ENCODE measurements around the gene ANKRD42. TPM values are rescaled to one million over a fixed set of nuclear protein-coding genes. Genes with fewer than 3 reads are reported as not detected.

Gene ANKRD42
- total RNA-seq, 1 experiment from 2014 or later = 8.6 TPM

- POLR2A ChIA-PET = interaction anchor here (1.1 to 1.6 kb wide), 3 partner anchors 7 to 526 kb away, joined by 4 to 10 read pairs (median 7); partner anchors contain the start of gene CCDC90B
- no TSS peak for BruUV-seq (replicated peaks)
- Mint-ChIP-seq H3K9me3 (ENCODE audit: unreplicated experiment) (no peaks in the 10 kb centered on the region), H3K4me1 (ENCODE audit: insufficient read depth, unreplicated experiment) (peaks cover 4% of the 10 kb centered on the region), H3K4me3 (ENCODE audit: unreplicated experiment) (no peak overlapping the region), H3K36me3 (ENCODE audit: insufficient read depth, unreplicated experiment) (no peaks in the 10 kb centered on the region), H3K27me3 (ENCODE audit: insufficient read depth, unreplicated experiment) (no peaks in the 10 kb centered on the region), H3K27ac (ENCODE audit: low read depth, unreplicated experiment) (no peak overlapping the region)
- no peak for TF ChIP-seq CTCF (IDR thresholded peaks at IDR 0.05; ENCODE audit: unreplicated experiment)
- intact Hi-C loops (cut with micrococcal nuclease) = loop anchor here (1.0 to 10.0 kb wide), 5 partner anchors 231 to 527 kb away; no protein-coding TSS in a partner anchor
- no peak for DNase-seq (ENCODE audit: unreplicated experiment)
- CTCF ChIA-PET = interaction anchor here (0.7 to 11.5 kb wide), 33 partner anchors 9 to 616 kb away, joined by 3 to 383 read pairs (median 5); no protein-coding TSS in a partner anchor
These were observed 99.9 kb downstream of the ANKRD42 start for GRCh38 chr11:83293457-83293774.

GRCh38 chr11:83294208-83294607, 100.7 kb downstream of the ANKRD42 start:
- POLR2A ChIA-PET = interaction anchor here (1.6 kb wide), 1 partner anchor 8 kb away, joined by 4 read pairs; the partner anchor contains the start of gene CCDC90B
- intact Hi-C loops (cut with micrococcal nuclease) = loop anchor here (10.0 kb wide), 1 partner anchor 231 kb away; no protein-coding TSS in a partner anchor
- no peak for DNase-seq (ENCODE audit: unreplicated experiment)
- Mint-ChIP-seq H3K27me3 (ENCODE audit: insufficient read depth, unreplicated experiment) (no peaks in the 10 kb centered on the region), H3K36me3 (ENCODE audit: insufficient read depth, unreplicated experiment) (no peaks in the 10 kb centered on the region), H3K9me3 (ENCODE audit: unreplicated experiment) (no peaks in the 10 kb centered on the region), H3K27ac (ENCODE audit: low read depth, unreplicated experiment) (no peak overlapping the region), H3K4me1 (ENCODE audit: insufficient read depth, unreplicated experiment) (peaks cover 4% of the 10 kb centered on the region), H3K4me3 (ENCODE audit: unreplicated experiment) (no peak overlapping the region)
- BruUV-seq (replicated peaks) = no TSS peak
- no peak for TF ChIP-seq CTCF (IDR thresholded peaks at IDR 0.05; ENCODE audit: unreplicated experiment)
- CTCF ChIA-PET = interaction anchor here (0.6 to 11.5 kb wide), 13 partner anchors 8 to 1602 kb away, joined by 3 to 383 read pairs (median 7); no protein-coding TSS in a partner anchor

Other genes with a start within 250 kb of the ANKRD42 start
- gene RAB30, start 121.8 kb upstream of the ANKRD42 start, total RNA-seq (2022) = 12.5 and 13.2 TPM in 2 replicates
- 57.5 and 61.4 TPM in 2 replicates for gene PCF11, start 36.6 kb upstream of the ANKRD42 start, total RNA-seq (2022)
- gene CCDC90B, start 92.7 kb downstream of the ANKRD42 start, total RNA-seq (2022) = 69.1 and 72.9 TPM in 2 replicates

Data from MCF 10A (cell line).